Activated naive CD8-positive, alpha-beta T cell treated with anti-CD3 and anti-CD28 coated beads, Interleukin-2, amount 50 U/mL, for 24 hours (primary cell): ENCODE results near the gene PROX2.
A peak's percentile ranks its signal among the peaks of the same experiment; 100 is the strongest.

Experiments
- ATAC-seq: fragments of 150-1000 bp; cut with Tn5 transposase; one replicate; pipeline ENCODE4 v1.10.0; 2021
- DNase-seq: peaks from one replicate; pipeline ENCODE4 v3.0.0; 2021
- H3K27ac Mint-ChIP-seq: one replicate; pipeline ENCODE4 v1.8.0; 2021; ENCODE audit warnings: mild to moderate bottlenecking, mixed read lengths
- H3K27me3 Mint-ChIP-seq: one replicate; pipeline ENCODE4 v1.8.0; 2021; ENCODE audit warnings: mixed read lengths
- H3K36me3 Mint-ChIP-seq: one replicate; pipeline ENCODE4 v1.8.0; 2021; ENCODE audit warnings: low read depth, mixed read lengths
- H3K4me1 Mint-ChIP-seq: one replicate; pipeline ENCODE4 v1.8.0; 2021; ENCODE audit warnings: mixed read lengths
- H3K4me3 Mint-ChIP-seq: one replicate; pipeline ENCODE4 v1.8.0; 2021; ENCODE audit warnings: mild to moderate bottlenecking, moderate library complexity, mixed read lengths
- H3K9me3 Mint-ChIP-seq: one replicate; pipeline ENCODE4 v1.8.0; 2021; ENCODE audit warnings: mixed read lengths

PROX2 gene

GRCh38 chr14:74834692-74835392, 41.1 kb downstream of the PROX2 start:
- H3K4me1 Mint-ChIP-seq = peaks cover 51% of the 10 kb centered on the region

GRCh38 chr14:74832849-74833248, 43.1 kb downstream of the PROX2 start:
- DNase-seq (no peak), ATAC-seq (no peak)
- no peak overlapping the region for H3K4me3 Mint-ChIP-seq
- H3K27me3 Mint-ChIP-seq = no peaks in the 10 kb centered on the region
- no peak overlapping the region for H3K27ac Mint-ChIP-seq
- peaks cover 37% of the 10 kb centered on the region for H3K4me1 Mint-ChIP-seq
- H3K9me3 Mint-ChIP-seq = no peaks in the 10 kb centered on the region
- peaks cover 26% of the 10 kb centered on the region for H3K36me3 Mint-ChIP-seq

More at GRCh38 chr14:74834692-74835392, 41.1 kb downstream of the PROX2 start:
- Mint-ChIP-seq H3K36me3 (peaks cover 26% of the 10 kb centered on the region), H3K9me3 (no peaks in the 10 kb centered on the region), H3K27me3 (no peaks in the 10 kb centered on the region), H3K27ac (peak overlapping the region; percentile 28), H3K4me3 (no peak overlapping the region)
- DNase-seq (no peak), ATAC-seq (no peak)

DNA sequence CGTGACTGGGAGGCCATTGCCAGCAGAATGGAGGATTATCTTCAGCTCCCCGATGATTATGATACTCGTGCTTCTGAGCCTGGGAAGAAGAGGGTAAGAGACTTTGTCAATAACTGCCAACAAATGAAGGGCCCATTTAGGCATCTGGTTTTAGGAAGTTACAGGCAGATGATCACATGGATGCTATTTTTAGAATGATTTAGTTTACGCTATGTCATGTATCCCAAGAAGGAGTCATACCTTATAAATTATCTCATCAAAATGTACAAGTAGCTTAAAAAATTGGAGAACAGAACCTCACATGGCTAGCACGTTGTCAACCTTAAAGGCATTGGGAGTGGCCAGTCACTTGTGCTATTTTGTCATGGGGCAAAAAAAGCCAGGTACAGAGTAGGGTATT, 46.7 kb downstream of the PROX2 start:
- DNase-seq = no peak
- H3K27ac Mint-ChIP-seq = no peak overlapping the region
- ATAC-seq = no peak

DNA sequence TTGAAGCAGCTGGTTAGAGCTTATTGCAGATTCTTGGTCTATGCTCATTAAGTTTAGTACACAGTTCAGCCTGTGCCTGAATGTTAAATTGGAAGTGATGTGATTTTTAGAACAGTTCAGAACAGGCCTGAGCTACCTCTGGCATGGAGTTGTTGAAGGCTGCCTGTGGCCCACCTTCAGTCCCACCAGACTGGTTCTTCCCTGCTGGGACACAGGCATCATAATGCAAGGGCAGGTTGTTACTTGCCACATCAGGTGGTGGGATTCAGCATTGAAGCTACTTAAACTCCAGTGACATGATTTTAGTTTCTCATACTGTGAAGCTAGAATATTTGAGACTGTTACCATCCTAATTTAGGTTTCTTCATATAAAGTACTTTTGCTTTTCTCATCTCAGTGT, 49.4 kb downstream of the PROX2 start:
- no peaks in the 10 kb centered on the region for H3K9me3 Mint-ChIP-seq
- DNase-seq = no peak
- peaks cover 40% of the 10 kb centered on the region for H3K36me3 Mint-ChIP-seq
- peaks cover 5% of the 10 kb centered on the region for H3K4me1 Mint-ChIP-seq
- no peaks in the 10 kb centered on the region for H3K27me3 Mint-ChIP-seq
- no peak for ATAC-seq
- H3K27ac Mint-ChIP-seq = no peak overlapping the region
- H3K4me3 Mint-ChIP-seq = no peak overlapping the region

More for the DNA sequence above, 46.7 kb downstream of the PROX2 start:
- Mint-ChIP-seq H3K27me3 (no peaks in the 10 kb centered on the region), H3K36me3 (peaks cover 35% of the 10 kb centered on the region), H3K4me3 (no peak overlapping the region), H3K9me3 (no peaks in the 10 kb centered on the region), H3K4me1 (peaks cover 6% of the 10 kb centered on the region)
